ENCODE measurements around the gene USH2A. TPM values are rescaled to one million over a fixed set of nuclear protein-coding genes. Genes with fewer than 3 reads are reported as not detected.

USH2A gene
- total and polyA plus RNA-seq, 8 donors, result 0.03 to 0.06 (median 0.04) TPM; not detected in 2

DNA sequence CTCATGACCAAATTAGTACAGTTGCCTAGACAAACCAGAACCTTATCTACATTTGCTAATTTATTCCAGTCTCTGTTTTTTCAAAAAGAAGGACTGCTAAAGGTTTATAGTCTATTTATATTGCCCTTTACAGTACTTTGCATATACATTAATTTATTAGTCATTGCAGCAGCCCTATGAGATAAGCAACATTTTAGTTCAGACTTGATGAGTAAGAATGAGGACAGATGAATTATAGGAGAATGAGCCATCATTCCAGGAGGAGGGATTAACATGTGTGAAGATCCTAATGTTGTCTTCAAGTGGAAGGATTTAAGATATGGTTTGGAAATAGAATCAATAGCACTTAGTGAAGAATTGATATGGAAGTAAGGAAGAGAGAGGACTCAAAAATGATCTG is 703.7 kb downstream of the USH2A start:
- no peak for DNase-seq
- ATAC-seq, result no peak
- TF ChIP-seq, protein P1, sequence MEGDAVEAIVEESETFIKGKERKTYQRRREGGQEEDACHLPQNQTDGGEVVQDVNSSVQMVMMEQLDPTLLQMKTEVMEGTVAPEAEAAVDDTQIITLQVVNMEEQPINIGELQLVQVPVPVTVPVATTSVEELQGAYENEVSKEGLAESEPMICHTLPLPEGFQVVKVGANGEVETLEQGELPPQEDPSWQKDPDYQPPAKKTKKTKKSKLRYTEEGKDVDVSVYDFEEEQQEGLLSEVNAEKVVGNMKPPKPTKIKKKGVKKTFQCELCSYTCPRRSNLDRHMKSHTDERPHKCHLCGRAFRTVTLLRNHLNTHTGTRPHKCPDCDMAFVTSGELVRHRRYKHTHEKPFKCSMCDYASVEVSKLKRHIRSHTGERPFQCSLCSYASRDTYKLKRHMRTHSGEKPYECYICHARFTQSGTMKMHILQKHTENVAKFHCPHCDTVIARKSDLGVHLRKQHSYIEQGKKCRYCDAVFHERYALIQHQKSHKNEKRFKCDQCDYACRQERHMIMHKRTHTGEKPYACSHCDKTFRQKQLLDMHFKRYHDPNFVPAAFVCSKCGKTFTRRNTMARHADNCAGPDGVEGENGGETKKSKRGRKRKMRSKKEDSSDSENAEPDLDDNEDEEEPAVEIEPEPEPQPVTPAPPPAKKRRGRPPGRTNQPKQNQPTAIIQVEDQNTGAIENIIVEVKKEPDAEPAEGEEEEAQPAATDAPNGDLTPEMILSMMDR (IDR thresholded peaks at IDR 0.05), result no peak
- Histone ChIP-seq H3K9me3 (no peaks in the 10 kb centered on the region), H3K4me1 (no peaks in the 10 kb centered on the region), H3K27me3 (no peaks in the 10 kb centered on the region), H3K27ac (no peak overlapping the region), H3K36me3 (no peaks in the 10 kb centered on the region), H3K4me3 (no peak overlapping the region)
- intact Hi-C loops (cut with DNase I), result no loop called here

DNA sequence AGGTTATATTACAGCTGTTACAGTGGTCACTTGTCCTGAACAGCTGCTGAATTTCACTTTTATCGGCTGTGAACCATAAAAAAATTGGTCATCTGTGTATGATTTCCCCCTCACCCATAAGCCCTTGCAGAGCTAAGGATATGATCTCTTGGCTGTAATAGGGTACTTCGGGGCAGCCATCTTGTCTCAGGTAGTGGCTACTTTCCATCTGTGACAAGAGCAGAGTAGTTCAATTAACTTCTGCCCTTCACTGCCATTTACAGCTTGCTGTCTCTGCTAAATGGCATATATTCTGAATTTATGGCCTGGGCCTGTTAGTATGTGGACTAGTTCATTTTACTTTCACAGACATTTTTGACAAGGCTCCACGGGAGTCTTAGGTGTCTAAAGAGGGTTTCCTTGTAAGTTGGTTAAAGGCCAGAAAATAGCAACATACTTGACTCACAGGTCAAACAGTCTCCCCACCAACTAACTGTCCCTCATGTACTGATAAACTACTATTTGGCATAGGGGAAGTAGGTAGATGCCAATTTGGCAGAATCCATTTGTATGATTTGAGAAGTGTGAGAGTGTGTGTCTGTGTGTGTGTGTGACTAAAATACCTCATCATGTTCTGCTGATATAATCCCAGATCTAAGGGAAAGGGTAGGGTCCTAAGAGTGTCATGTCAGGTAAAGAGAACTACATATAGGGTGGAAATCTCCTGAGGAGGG is 704.5 kb downstream of the USH2A start:
- ATAC-seq (no peak), DNase-seq (no peak)
- H3K4me1 ChIP-seq, result no peaks in the 10 kb centered on the region
- H3K9me3 ChIP-seq, result no peaks in the 10 kb centered on the region
- intact Hi-C loops (cut with DNase I), result no loop called here
- TF ChIP-seq, protein P1 (IDR thresholded peaks at IDR 0.05), result no peak
- no peaks in the 10 kb centered on the region for H3K27me3 ChIP-seq
- no peaks in the 10 kb centered on the region for H3K36me3 ChIP-seq
- no peak overlapping the region for H3K27ac ChIP-seq
- H3K4me3 ChIP-seq, result no peak overlapping the region

DNA sequence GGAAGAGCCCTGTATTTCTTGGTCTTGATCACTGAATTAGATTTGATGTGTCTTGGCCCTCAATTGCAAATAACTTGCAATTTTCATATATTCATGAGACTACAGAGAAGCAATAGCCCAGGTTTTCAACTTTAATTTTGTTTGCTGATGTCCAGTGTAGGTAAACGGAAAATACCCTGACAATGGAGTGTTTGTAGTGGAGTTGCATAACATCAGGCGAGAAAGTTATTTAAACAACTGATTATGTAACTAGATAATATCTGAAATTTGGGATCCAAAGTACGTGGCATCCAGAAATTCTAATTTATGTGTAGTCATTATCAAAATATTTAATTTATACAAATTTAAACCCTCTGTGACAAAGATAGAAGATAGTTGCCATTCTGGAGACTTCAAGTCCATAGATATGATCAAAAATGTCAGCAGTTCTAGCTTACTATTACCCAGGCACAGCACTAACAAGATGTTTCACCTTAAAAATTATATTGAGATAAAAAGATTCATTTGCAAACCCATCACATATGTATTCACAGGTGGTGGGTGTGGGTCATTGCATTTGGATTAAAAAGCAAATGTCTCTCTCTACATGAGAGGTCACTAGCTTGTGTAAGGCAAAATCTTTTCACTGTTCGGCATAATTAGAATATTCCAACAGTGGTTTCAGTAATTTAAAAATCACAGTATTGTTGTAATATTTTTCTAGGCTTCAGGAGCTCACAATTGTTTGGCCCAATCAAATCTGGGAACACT is 705.4 kb downstream of the USH2A start:
- no peaks in the 10 kb centered on the region for H3K4me1 ChIP-seq
- no peak for DNase-seq
- no peak for ATAC-seq
- H3K27me3 ChIP-seq, result no peaks in the 10 kb centered on the region
- TF ChIP-seq, protein P1 (IDR thresholded peaks at IDR 0.05), result no peak
- no peak overlapping the region for H3K27ac ChIP-seq
- H3K36me3 ChIP-seq, result no peaks in the 10 kb centered on the region
- intact Hi-C loops (cut with DNase I), result no loop called here
- H3K4me3 ChIP-seq, result no peak overlapping the region
- no peaks in the 10 kb centered on the region for H3K9me3 ChIP-seq

DNA sequence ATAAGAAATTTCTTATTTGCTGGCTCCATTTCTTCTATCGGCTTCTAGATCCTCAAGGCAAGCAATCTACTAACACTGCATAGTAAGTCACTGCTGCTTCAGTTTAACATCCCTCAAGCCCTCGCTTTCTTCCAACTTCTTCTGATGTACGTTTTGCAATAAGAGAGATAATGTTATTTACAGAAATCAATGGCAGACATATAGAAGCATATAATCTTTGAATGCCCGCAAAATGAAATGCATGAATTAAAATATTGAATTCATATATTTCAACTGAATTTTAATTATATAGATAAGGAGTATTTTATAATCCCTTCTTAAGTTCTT is 712.4 kb downstream of the USH2A start:
- H3K4me3 ChIP-seq, result no peak overlapping the region
- H3K9me3 ChIP-seq, result no peaks in the 10 kb centered on the region
- no peaks in the 10 kb centered on the region for H3K36me3 ChIP-seq
- H3K4me1 ChIP-seq, result no peaks in the 10 kb centered on the region
- TF ChIP-seq, protein P1 (IDR thresholded peaks at IDR 0.05), result no peak
- H3K27ac ChIP-seq, result no peak overlapping the region
- no peak for ATAC-seq
- DNase-seq, result no peak
- no peaks in the 10 kb centered on the region for H3K27me3 ChIP-seq
- intact Hi-C loops (cut with DNase I), result no loop called here

DNA sequence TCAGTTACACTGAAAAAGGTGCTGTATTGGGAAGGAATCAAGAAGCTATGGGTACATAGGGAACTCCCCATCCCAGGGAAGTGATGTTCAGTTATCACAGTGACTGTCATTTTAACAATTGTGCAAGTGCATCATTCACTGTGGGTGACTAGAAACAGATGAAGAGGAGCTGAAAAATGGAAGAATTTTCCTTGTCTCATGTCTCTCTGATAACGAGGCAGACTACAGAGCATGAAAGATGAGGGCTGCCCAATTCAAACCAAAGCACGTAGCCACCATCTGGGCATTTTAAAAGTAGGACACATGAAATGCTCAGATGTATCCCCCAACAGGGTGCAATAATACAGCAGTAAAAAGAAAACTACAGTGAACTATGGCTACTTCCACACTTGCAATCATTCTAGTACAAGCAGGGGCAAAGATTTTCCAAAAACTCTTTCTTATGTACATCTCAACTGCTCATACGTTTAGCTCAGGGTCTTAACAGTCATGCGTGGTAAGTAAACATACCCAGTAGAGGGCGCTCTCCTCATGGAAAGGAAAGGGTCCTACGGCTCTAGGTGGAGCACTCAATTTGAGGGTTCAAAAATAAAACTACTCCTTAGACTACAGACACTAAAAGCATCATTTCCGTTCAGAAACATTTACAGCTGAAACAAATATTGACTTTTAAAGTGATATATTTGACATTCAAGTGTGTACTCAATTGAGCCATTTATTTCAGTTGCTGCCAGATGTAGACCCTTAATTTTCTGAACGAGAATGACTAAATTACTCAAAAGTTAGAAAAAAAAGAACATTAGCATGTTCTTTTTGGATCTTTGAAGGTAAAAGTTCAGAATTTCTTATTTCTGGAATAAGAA is 713.0 kb downstream of the USH2A start:
- TF ChIP-seq, protein P1 (IDR thresholded peaks at IDR 0.05), result peak in 1 of 2 donors; percentile 23
- no peak overlapping the region for H3K4me3 ChIP-seq
- intact Hi-C loops (cut with DNase I), result no loop called here
- no peaks in the 10 kb centered on the region for H3K36me3 ChIP-seq
- H3K4me1 ChIP-seq, result no peaks in the 10 kb centered on the region
- ATAC-seq, result peak; percentile 62
- no peaks in the 10 kb centered on the region for H3K9me3 ChIP-seq
- peak in 2 of 4 donors; percentile 1 to 23 for DNase-seq
- H3K27me3 ChIP-seq, result no peaks in the 10 kb centered on the region
- H3K27ac ChIP-seq, result no peak overlapping the region

Data from left lung (tissue), 10 donors.